Large intestine (tissue), 3 donors: Measurements from ENCODE around the gene OR4K1. TPM values are rescaled to one million over a fixed set of nuclear protein-coding genes. Genes with fewer than 3 reads are reported as not detected.
"Not testable (repeated sequence)": the region's sequence is repeated elsewhere in the genome, so short reads cannot be mapped to it uniquely, and the experiment has no call there.

Source experiments
- DNase-seq, 2 donors: peaks; one replicate each; pipeline versions ENCODE4 v3.0.0 to v3.0.0-alpha.2; 2013
- H3K27ac ChIP-seq: one replicate; pipeline ENCODE4 v1.5.1; 2013; ENCODE audit warnings: low read length
- H3K27me3 ChIP-seq: 2 replicates; pipeline ENCODE4 v1.6.1; 2013; ENCODE audit warnings: low read length; ENCODE audit not compliant: control insufficient read depth, insufficient read depth
- H3K36me3 ChIP-seq: 2 replicates; pipeline ENCODE4 v1.6.1; 2013; ENCODE audit warnings: low read length; ENCODE audit not compliant: control insufficient read depth, insufficient read depth
- H3K4me1 ChIP-seq: one replicate; pipeline ENCODE4 v1.6.1; 2013; ENCODE audit warnings: low read length; ENCODE audit not compliant: control insufficient read depth, insufficient read depth
- H3K4me3 ChIP-seq: one replicate; pipeline ENCODE4 v1.5.1; 2013; ENCODE audit warnings: low read length
- H3K9me3 ChIP-seq: one replicate; pipeline ENCODE4 v1.6.1; 2013; ENCODE audit warnings: mild to moderate bottlenecking, low read depth, low read length, moderate library complexity; ENCODE audit not compliant: control insufficient read depth
- WGBS: methylation state at CpG from one replicate; pipeline ENCODE4 v1.1.5; 2013; ENCODE audit warnings: low lambda C conversion rate; ENCODE audit not compliant: insufficient coverage; 5-methylcytosine and 5-hydroxymethylcytosine counted together
- polyA plus RNA-seq: library from polyadenylated mRNA; unstranded; fragments of 120-200 nt; gene quantifications from one replicate; pipeline ENCODE4 v1.2.1, GENCODE V29; 2013

The OR4K1 gene
- polyA plus RNA-seq, 1 donor: not detected

- H3K36me3 ChIP-seq: no peaks in the 10 kb centered on the region
- no peaks in the 10 kb centered on the region for H3K27me3 ChIP-seq
- no peak overlapping the region for H3K27ac ChIP-seq
- DNase-seq: no peak
- H3K4me1 ChIP-seq: no peaks in the 10 kb centered on the region
- H3K4me3 ChIP-seq: no peak overlapping the region
- WGBS: no CpG with 5 or more reads among the region's 1 CpG
- peaks cover 7% of the 10 kb centered on the region for H3K9me3 ChIP-seq
Measured at GRCh38 chr14:19941668-19942067, 11.0 kb downstream of the OR4K1 start.

DNA sequence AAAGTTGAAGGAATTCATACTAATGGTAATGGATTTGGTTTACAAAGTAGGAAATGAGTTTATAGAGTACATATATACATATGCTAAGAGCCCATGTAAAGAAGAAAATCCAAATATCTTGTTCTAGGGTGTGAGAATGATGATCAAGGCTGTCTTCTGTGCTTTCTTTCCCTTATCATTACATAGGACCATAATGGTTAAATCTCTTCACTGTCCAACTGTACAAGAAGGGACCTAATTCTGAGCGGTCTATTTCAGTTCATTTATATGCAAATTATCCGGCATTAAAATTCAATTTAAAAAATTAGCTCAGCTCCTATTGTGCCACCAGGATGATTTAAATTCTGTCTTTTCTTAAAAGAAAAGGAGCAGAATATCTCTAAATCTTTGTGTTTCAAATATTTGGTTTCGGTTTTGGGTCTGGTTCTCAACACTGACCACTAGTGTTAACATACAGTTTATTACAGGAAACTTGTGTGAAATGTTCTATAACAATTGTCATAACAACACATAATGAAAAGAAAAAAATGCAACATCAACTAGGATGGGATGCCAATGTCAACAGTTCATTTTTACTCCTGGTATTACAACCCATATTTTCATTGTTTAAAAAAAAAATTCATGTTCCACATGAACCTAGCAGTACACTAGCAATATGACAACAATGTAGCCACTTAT, 16.8 kb downstream of the OR4K1 start:
- Histone ChIP-seq H3K4me1 (no peaks in the 10 kb centered on the region), H3K36me3 (no peaks in the 10 kb centered on the region), H3K4me3 (no peak overlapping the region), H3K9me3 (no peaks in the 10 kb centered on the region), H3K27ac (no peak overlapping the region), H3K27me3 (no peaks in the 10 kb centered on the region)
- WGBS: 80% methylated on average over 2 of the region's 3 CpGs
- no peak for DNase-seq

- H3K27me3 ChIP-seq: no peaks in the 10 kb centered on the region
- no peaks in the 10 kb centered on the region for H3K9me3 ChIP-seq
- no peak overlapping the region for H3K27ac ChIP-seq
- no peak for DNase-seq
- no peaks in the 10 kb centered on the region for H3K36me3 ChIP-seq
- no peak overlapping the region for H3K4me3 ChIP-seq
- H3K4me1 ChIP-seq: no peaks in the 10 kb centered on the region
- WGBS: 72% methylated on average over 2 of the region's 2 CpGs
Measured at GRCh38 chr14:19949218-19949617, 18.5 kb downstream of the OR4K1 start.

GRCh38 chr14:19969735-19970134, 39.0 kb downstream of the OR4K1 start:
- not testable (repeated sequence) for H3K9me3 ChIP-seq, H3K27me3 ChIP-seq, H3K4me3 ChIP-seq, H3K27ac ChIP-seq, H3K36me3 ChIP-seq, H3K4me1 ChIP-seq, DNase-seq
- WGBS: no CpG with 5 or more reads among the region's 2 CpGs

- DNase-seq: no peak
- Histone ChIP-seq H3K4me3 (no peak overlapping the region), H3K9me3 (no peaks in the 10 kb centered on the region), H3K27ac (no peak overlapping the region), H3K4me1 (no peaks in the 10 kb centered on the region), H3K27me3 (no peaks in the 10 kb centered on the region), H3K36me3 (no peaks in the 10 kb centered on the region)
- WGBS: 75% methylated on average over 1 of the region's 1 CpG
Measured at GRCh38 chr14:19974844-19975243, 44.1 kb downstream of the OR4K1 start.

DNA sequence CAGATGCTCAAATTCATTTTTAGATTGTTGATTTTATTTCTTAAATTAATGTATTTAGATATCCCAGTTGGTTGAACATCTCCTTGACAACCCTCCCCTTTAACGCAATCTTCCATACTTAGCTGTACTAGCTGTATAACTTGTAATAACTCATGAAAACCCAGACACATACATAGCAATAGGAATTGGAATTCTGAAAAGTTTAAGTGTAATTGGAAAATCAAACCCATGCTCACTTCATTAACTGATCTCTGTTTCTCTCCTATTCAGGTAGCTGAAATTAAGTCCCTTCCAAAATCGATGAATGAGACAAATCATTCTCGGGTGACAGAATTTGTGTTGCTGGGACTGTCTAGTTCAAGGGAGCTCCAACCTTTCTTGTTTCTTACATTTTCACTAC, 44.6 kb downstream of the OR4K1 start, which contains the start of gene OR4K15:
Gene OR4K15, plus strand, starts transcription at position 301 of the 400 bp plus-strand sequence. Its CDS starts 0 bp downstream, at position 301.
- Histone ChIP-seq H3K4me3 (no peak within 1 kb of the TSS), H3K27me3 (no peaks in the 10 kb centered on the region), H3K36me3 (no peaks in the 10 kb centered on the region), H3K9me3 (no peaks in the 10 kb centered on the region), H3K4me1 (no peaks in the 10 kb centered on the region), H3K27ac (no peak within 1 kb of the TSS)
- 100% methylated on average over 2 of the region's 3 CpGs for WGBS
- DNase-seq: no peak

Other genes starting within 250 kb of the OR4K1 start
- not detected for gene OR11H2, start 217.0 kb upstream of the OR4K1 start, polyA plus RNA-seq
- not detected for gene OR4Q3, start 187.3 kb upstream of the OR4K1 start, polyA plus RNA-seq
- gene OR4M1, start 157.4 kb upstream of the OR4K1 start, polyA plus RNA-seq: not detected
- not detected for gene OR4N2, start 127.1 kb upstream of the OR4K1 start, polyA plus RNA-seq
- not detected for gene OR4K2, start 55.8 kb upstream of the OR4K1 start, polyA plus RNA-seq
- not detected for gene OR4K5, start 10.3 kb upstream of the OR4K1 start, polyA plus RNA-seq
- gene OR4K15, start 44.7 kb downstream of the OR4K1 start, polyA plus RNA-seq: not detected
- not detected for gene OR4Q2, start 71.2 kb downstream of the OR4K1 start, polyA plus RNA-seq
- gene OR4K14, start 88.4 kb downstream of the OR4K1 start, polyA plus RNA-seq: not detected
- not detected for gene OR4K13, start 105.1 kb downstream of the OR4K1 start, polyA plus RNA-seq
- gene OR4L1, start 129.1 kb downstream of the OR4K1 start, polyA plus RNA-seq: not detected
- not detected for gene OR4K17, start 179.8 kb downstream of the OR4K1 start, polyA plus RNA-seq
- gene OR4N5, start 207.9 kb downstream of the OR4K1 start, polyA plus RNA-seq: not detected